ENCODE results near the gene AACS.

DNA sequence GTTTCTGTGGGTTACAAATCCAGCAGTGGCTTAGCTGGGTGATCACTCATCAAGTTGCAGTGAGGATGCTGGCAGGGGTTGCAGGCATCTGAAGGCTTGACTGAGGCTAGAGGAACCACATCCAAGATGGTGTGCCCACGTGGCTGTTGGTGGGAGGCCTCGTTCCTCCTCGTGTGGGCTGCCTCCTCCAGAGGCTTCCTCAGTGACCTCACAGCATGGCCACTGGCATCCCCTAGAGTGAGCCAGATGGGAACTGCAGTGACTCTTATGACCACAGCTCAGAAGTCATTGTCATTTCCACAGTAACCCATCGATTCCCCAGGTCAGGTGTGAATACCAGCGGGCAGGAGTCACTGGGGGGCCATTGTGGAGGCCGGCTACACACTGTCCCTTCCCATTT lies 17.8 kb downstream of the AACS start:
- TF ChIP-seq POLR2A (IDR thresholded peaks at IDR 0.05; ENCODE audit: low read depth, low read length) (no peak), POLR2AphosphoS5 (IDR thresholded peaks at IDR 0.05; ENCODE audit: low read depth, low read length) (no peak), TAF1 (IDR thresholded peaks at IDR 0.05; ENCODE audit: low read depth, low read length) (no peak), POU2F2 (IDR thresholded peaks at IDR 0.05; ENCODE audit: low read depth, low read length) (no peak), PAX5 (IDR thresholded peaks at IDR 0.05; ENCODE audit: insufficient read depth, low read length, severe bottlenecking) (no peak), SPI1 (IDR thresholded peaks at IDR 0.05; ENCODE audit: low read depth, low read length) (no peak)

Measured in GM12891 (cell line).